Lung (tissue), 12 donors: ENCODE results near the gene CPS1. TPM values are rescaled to one million over a fixed set of nuclear protein-coding genes. Genes with fewer than 3 reads are reported as not detected.

Experiments
- ATAC-seq: fragments of 200-7000 bp; cut with Tn5 transposase; one replicate; pipeline ENCODE4 v1.9.1; 2020; ENCODE audit warnings: moderate number of reproducible peaks; ENCODE audit not compliant: insufficient read depth, low FRiP score
- DNase-seq, 3 donors: peaks; one replicate each; pipeline ENCODE4 v3.0.0-alpha.2; 2013 to 2017
- H3K27ac ChIP-seq, 2 donors: one replicate each; pipeline ENCODE4 v1.5.1; 2013; ENCODE audit warnings: mild to moderate bottlenecking in 2 of 2, moderate library complexity in 2 of 2, control low read depth in 1 of 2, inconsistent platforms in 1 of 2, low read depth in 1 of 2, low read length in 1 of 2
- H3K27me3 ChIP-seq, 3 donors: one replicate each; pipeline ENCODE4 v1.5.1; 2013; ENCODE audit warnings: low read length in 2 of 3; ENCODE audit not compliant: control insufficient read depth in 3 of 3, insufficient read depth in 3 of 3
- H3K36me3 ChIP-seq, 4 donors: one replicate each; pipeline ENCODE4 v1.5.1; 2013; ENCODE audit warnings: low read length in 4 of 4, mild to moderate bottlenecking in 1 of 4, moderate library complexity in 1 of 4; ENCODE audit not compliant: control insufficient read depth in 4 of 4, insufficient read depth in 4 of 4
- H3K4me1 ChIP-seq, 5 donors: one replicate each; pipeline ENCODE4 v1.5.1; 2013; ENCODE audit warnings: low read length in 5 of 5, mild to moderate bottlenecking in 2 of 5, moderate library complexity in 1 of 5; ENCODE audit not compliant: control insufficient read depth in 5 of 5, insufficient read depth in 5 of 5
- H3K4me3 ChIP-seq: one replicate; pipeline ENCODE4 v1.5.1; 2013; ENCODE audit warnings: mild to moderate bottlenecking, control low read depth, moderate library complexity
- H3K9ac ChIP-seq, 2 donors: one replicate each; pipeline ENCODE4 v1.5.1; 2013; ENCODE audit warnings: low read length in 2 of 2, control low read depth in 1 of 2; ENCODE audit not compliant: insufficient read depth in 1 of 2
- H3K9me3 ChIP-seq, 4 donors: one replicate each; pipeline ENCODE4 v1.5.1; 2013; ENCODE audit warnings: low read length in 3 of 4, mild to moderate bottlenecking in 1 of 4, moderate library complexity in 1 of 4; ENCODE audit not compliant: control insufficient read depth in 4 of 4, insufficient read depth in 3 of 4
- CTCF ChIP-seq: IDR thresholded peaks from 2 replicates; pipeline ENCODE4 v1.5.1; 2012; ENCODE audit warnings: mild to moderate bottlenecking; ENCODE audit errors: control extremely low read depth, extremely low read depth
- WGBS, 2 donors: extraction: QIAGEN DNeasy Blood & Tissue Kit; methylation state at CpG; one replicate each; pipeline ENCODE4 v1.1.7; 2013; 5-methylcytosine and 5-hydroxymethylcytosine counted together
- polyA plus RNA-seq, 2 donors: library from polyadenylated mRNA; stranded (reverse); fragments of 200-250 nt; gene quantifications; one replicate each; pipeline ENCODE4 v1.2.1, GENCODE V29; 2013
- total RNA-seq, 2 donors: library from RNA; depleted of rRNA in 1 of 2; stranded (reverse); fragments of >200 nt in 1 of 2; gene quantifications; one replicate each; pipeline ENCODE4 v1.2.1, GENCODE V29; 2014 to 2021
- donor health status: control.
- donor health status: control.
- donor health status: Bipolar disorder and iron deficiency.
- donor health status: healthy.
- donor health status: DM: yes; HTN: yes; CAD: no.

Gene CPS1
- total and polyA plus RNA-seq, 4 donors: 0.35 to 5.0 (median 1.9) TPM

- ATAC-seq: no peak
- Histone ChIP-seq H3K9ac (no peak overlapping the region), H3K4me3 (no peak overlapping the region), H3K27me3 (no peaks in the 10 kb centered on the region), H3K4me1 (no peaks in the 10 kb centered on the region), H3K36me3 (no peaks in the 10 kb centered on the region), H3K9me3 (no peaks in the 10 kb centered on the region), H3K27ac (no peak overlapping the region)
- 54 to 72% methylated on average over 4 of the region's 4 CpGs for WGBS, 2 donors
- DNase-seq: no peak
- TF ChIP-seq CTCF: no peak
Measured at GRCh38 chr2:210626849-210627248, 70.5 kb downstream of the CPS1 start.

- Histone ChIP-seq H3K4me1 (no peaks in the 10 kb centered on the region), H3K36me3 (no peaks in the 10 kb centered on the region), H3K27ac (no peak overlapping the region), H3K9me3 (no peaks in the 10 kb centered on the region), H3K9ac (no peak overlapping the region), H3K4me3 (no peak overlapping the region), H3K27me3 (no peaks in the 10 kb centered on the region)
- ATAC-seq: no peak
- no peak for TF ChIP-seq CTCF
- WGBS, 2 donors: 55 to 75% methylated on average over 5 of the region's 5 CpGs
- no peak for DNase-seq
Measured at GRCh38 chr2:210630873-210631560, 74.6 kb downstream of the CPS1 start.

- WGBS, 2 donors: 90 to 93% methylated on average over 4 of the region's 4 CpGs
- no peaks in the 10 kb centered on the region for H3K27me3 ChIP-seq
- no peak overlapping the region for H3K9ac ChIP-seq
- no peaks in the 10 kb centered on the region for H3K9me3 ChIP-seq
- no peaks in the 10 kb centered on the region for H3K36me3 ChIP-seq
- DNase-seq (no peak), ATAC-seq (no peak)
- no peak overlapping the region for H3K4me3 ChIP-seq
- no peaks in the 10 kb centered on the region for H3K4me1 ChIP-seq
- no peak for TF ChIP-seq CTCF
- no peak overlapping the region for H3K27ac ChIP-seq
Measured at GRCh38 chr2:210633699-210634098, 77.3 kb downstream of the CPS1 start.

- WGBS, 2 donors: 75 to 90% methylated on average over 1 of the region's 1 CpG
- Histone ChIP-seq H3K36me3 (no peaks in the 10 kb centered on the region), H3K9ac (no peak overlapping the region), H3K4me1 (no peaks in the 10 kb centered on the region), H3K9me3 (no peaks in the 10 kb centered on the region), H3K27ac (no peak overlapping the region), H3K4me3 (no peak overlapping the region), H3K27me3 (no peaks in the 10 kb centered on the region)
- ATAC-seq: no peak
- DNase-seq: no peak
- no peak for TF ChIP-seq CTCF
Measured at GRCh38 chr2:210635257-210635656, 78.9 kb downstream of the CPS1 start.
